Trophoblast cell (in vitro differentiated cells and primary cell): ENCODE measurements around the gene ITSN2.

Experiments used
- DNase-seq, 2 donors: peaks; one replicate each; pipeline ENCODE4 v3.0.0-alpha.2; 2016
- H2AFZ ChIP-seq: 2 replicates; pipeline ENCODE4 v1.6.1; 2013; ENCODE audit warnings: low read length, moderate library complexity, mild to moderate bottlenecking; ENCODE audit not compliant: insufficient read depth, poor library complexity
- H2AK5ac ChIP-seq: 2 replicates; pipeline ENCODE4 v1.6.1; 2013; ENCODE audit warnings: mild to moderate bottlenecking, low read length
- H2BK120ac ChIP-seq: 2 replicates; pipeline ENCODE4 v1.6.1; 2013; ENCODE audit warnings: low read length, mild to moderate bottlenecking, moderate library complexity; ENCODE audit not compliant: insufficient read depth, poor library complexity
- H2BK12ac ChIP-seq: 2 replicates; pipeline ENCODE4 v1.6.1; 2013; ENCODE audit warnings: mild to moderate bottlenecking, low read length, moderate library complexity
- H2BK5ac ChIP-seq: 2 replicates; pipeline ENCODE4 v1.6.1; 2013; ENCODE audit warnings: low read length, low read depth, moderate library complexity, mild to moderate bottlenecking; ENCODE audit not compliant: poor library complexity
- H3K14ac ChIP-seq: 2 replicates; pipeline ENCODE4 v1.6.1; 2013; ENCODE audit warnings: mild to moderate bottlenecking, low read length
- H3K18ac ChIP-seq: 2 replicates; pipeline ENCODE4 v1.6.1; 2013; ENCODE audit warnings: mild to moderate bottlenecking, low read length
- H3K23ac ChIP-seq: 2 replicates; pipeline ENCODE4 v1.6.1; 2013; ENCODE audit warnings: low read length
- H3K27ac ChIP-seq: 2 replicates; pipeline ENCODE4 v1.5.1; 2013; ENCODE audit warnings: low read depth, mild to moderate bottlenecking, inconsistent platforms, low read length, moderate library complexity
- H3K27me3 ChIP-seq: 2 replicates; pipeline ENCODE4 v1.6.1; 2013; ENCODE audit warnings: inconsistent platforms, mild to moderate bottlenecking, low read length, moderate library complexity; ENCODE audit not compliant: insufficient read depth
- H3K36me3 ChIP-seq, 2 experiments: 1 replicate in 1 of 2; 2 replicates in 1 of 2; pipeline ENCODE4 v1.6.1; 2013; ENCODE audit warnings: low read length in 2 of 2, mild to moderate bottlenecking in 2 of 2, moderate library complexity in 1 of 2; ENCODE audit not compliant: insufficient read depth in 2 of 2, control insufficient read depth in 1 of 2
- H3K4ac ChIP-seq: 2 replicates; pipeline ENCODE4 v1.6.1; 2013; ENCODE audit warnings: low read depth, mild to moderate bottlenecking, low read length, moderate library complexity
- H3K4me1 ChIP-seq, 2 experiments: 1 replicate in 1 of 2; 2 replicates in 1 of 2; pipeline ENCODE4 v1.6.1; 2013; ENCODE audit warnings: low read length in 2 of 2, mild to moderate bottlenecking in 2 of 2, moderate library complexity in 1 of 2; ENCODE audit not compliant: insufficient read depth in 2 of 2, control insufficient read depth in 1 of 2
- H3K4me2 ChIP-seq: 2 replicates; pipeline ENCODE4 v1.6.1; 2013; ENCODE audit warnings: inconsistent platforms, mild to moderate bottlenecking, low read length, moderate library complexity
- H3K4me3 ChIP-seq: 2 replicates; pipeline ENCODE4 v1.5.1; 2013; ENCODE audit warnings: mild to moderate bottlenecking, low read depth, low read length, inconsistent platforms
- H3K79me1 ChIP-seq: one replicate; pipeline ENCODE4 v1.6.1; 2013; ENCODE audit warnings: low read length
- H3K79me2 ChIP-seq: 2 replicates; pipeline ENCODE4 v1.6.1; 2013; ENCODE audit warnings: low read length, mild to moderate bottlenecking; ENCODE audit not compliant: control insufficient read depth, insufficient read depth, poor library complexity
- H3K9ac ChIP-seq: 2 replicates; pipeline ENCODE4 v1.6.1; 2013; ENCODE audit warnings: mild to moderate bottlenecking, low read length
- H3K9me3 ChIP-seq: 2 replicates; pipeline ENCODE4 v1.6.1; 2013; ENCODE audit warnings: low read depth, mild to moderate bottlenecking, control low read depth, inconsistent platforms, low read length; ENCODE audit not compliant: insufficient read depth
- H4K12ac ChIP-seq: 2 replicates; pipeline ENCODE4 v1.6.1; 2013; ENCODE audit warnings: low read depth, mild to moderate bottlenecking, low read length, moderate library complexity
- H4K8ac ChIP-seq: 2 replicates; pipeline ENCODE4 v1.6.1; 2013; ENCODE audit warnings: low read depth, mild to moderate bottlenecking, low read length, moderate library complexity
- H4K91ac ChIP-seq: one replicate; pipeline ENCODE4 v1.6.1; 2013; ENCODE audit warnings: low read depth, mild to moderate bottlenecking, low read length, moderate library complexity
- WGBS: extraction: QIAGEN DNeasy Blood & Tissue Kit; methylation state at CpG from one replicate; pipeline ENCODE4 v1.1.7; 2013; ENCODE audit warnings: missing lambda C conversion rate; ENCODE audit not compliant: insufficient read length, insufficient coverage; ENCODE audit errors: extremely low coverage; 5-methylcytosine and 5-hydroxymethylcytosine counted together

Gene ITSN2

GRCh38 chr2:24183366-24184069, 176.8 kb downstream of the ITSN2 start:
- no peak overlapping the region for H3K4ac ChIP-seq
- no peak overlapping the region for H4K12ac ChIP-seq
- H3K23ac ChIP-seq, result no peak overlapping the region
- no peak overlapping the region for H2BK120ac ChIP-seq
- peaks cover 0 to 2% of the 10 kb centered on the region in 2 experiments for H3K4me1 ChIP-seq
- no peaks in the 10 kb centered on the region for H3K79me2 ChIP-seq
- H3K18ac ChIP-seq, result no peak overlapping the region
- H3K4me3 ChIP-seq, result no peak overlapping the region
- no peak overlapping the region for H2BK12ac ChIP-seq
- H3K27me3 ChIP-seq, result no peaks in the 10 kb centered on the region
- no peak overlapping the region for H2AK5ac ChIP-seq
- no peaks in the 10 kb centered on the region for H3K79me1 ChIP-seq
- no peak overlapping the region for H3K27ac ChIP-seq
- no peaks in the 10 kb centered on the region for H3K36me3 ChIP-seq
- no peak overlapping the region for H3K4me2 ChIP-seq
- H3K9me3 ChIP-seq, result no peaks in the 10 kb centered on the region
- no peak overlapping the region for H3K9ac ChIP-seq
- H4K8ac ChIP-seq, result no peak overlapping the region
- no peak overlapping the region for H3K14ac ChIP-seq
- H2AFZ ChIP-seq, result no peak overlapping the region
- no peak overlapping the region for H4K91ac ChIP-seq
- no peak for DNase-seq
- WGBS, result no CpG with 5 or more reads among the region's 6 CpGs
- H2BK5ac ChIP-seq, result no peak overlapping the region

DNA sequence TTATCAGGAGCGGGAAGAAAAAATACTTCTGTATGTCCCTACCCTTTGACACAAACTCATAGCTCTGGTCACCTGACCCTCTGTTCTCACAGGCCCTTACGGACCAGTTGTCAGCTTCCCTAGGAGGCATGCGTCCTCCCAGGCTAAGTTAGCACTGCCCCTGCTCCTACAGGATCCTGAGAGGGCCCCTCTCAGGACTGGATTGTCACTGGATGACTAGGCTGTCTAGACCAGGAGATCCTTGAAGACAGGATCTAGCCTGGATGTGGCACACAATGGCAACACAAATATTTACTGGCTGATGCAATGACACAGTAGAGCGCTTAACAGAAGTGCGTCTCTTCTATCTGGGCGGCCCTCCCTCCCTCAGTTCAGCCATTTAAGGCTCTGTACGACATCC, 177.8 kb downstream of the ITSN2 start:
- Histone ChIP-seq H3K9me3 (no peaks in the 10 kb centered on the region), H3K79me2 (no peaks in the 10 kb centered on the region), H3K4me3 (no peak overlapping the region), H3K4me2 (no peak overlapping the region), H2AK5ac (no peak overlapping the region), H3K27ac (no peak overlapping the region), H3K36me3 (no peaks in the 10 kb centered on the region), H3K4ac (no peak overlapping the region), H3K18ac (no peak overlapping the region), H3K23ac (no peak overlapping the region), H4K12ac (no peak overlapping the region), H2AFZ (no peak overlapping the region), H3K14ac (no peak overlapping the region), H4K91ac (no peak overlapping the region), H4K8ac (no peak overlapping the region), H3K9ac (no peak overlapping the region), H2BK12ac (no peak overlapping the region), H3K27me3 (no peaks in the 10 kb centered on the region), H3K4me1 (peaks cover 0 to 2% of the 10 kb centered on the region in 2 experiments), H2BK120ac (no peak overlapping the region), H2BK5ac (no peak overlapping the region), H3K79me1 (no peaks in the 10 kb centered on the region)
- no peak for DNase-seq
- WGBS, result no CpG with 5 or more reads among the region's 7 CpGs

- H3K9me3 ChIP-seq, result no peaks in the 10 kb centered on the region
- no peak for DNase-seq
- no peaks in the 10 kb centered on the region for H3K79me1 ChIP-seq
- H3K4me2 ChIP-seq, result no peak overlapping the region
- H3K4ac ChIP-seq, result no peak overlapping the region
- no peak overlapping the region for H3K27ac ChIP-seq
- H4K91ac ChIP-seq, result no peak overlapping the region
- H3K9ac ChIP-seq, result no peak overlapping the region
- no peak overlapping the region for H3K23ac ChIP-seq
- no peak overlapping the region for H2BK120ac ChIP-seq
- H2BK5ac ChIP-seq, result no peak overlapping the region
- H3K36me3 ChIP-seq, result no peaks in the 10 kb centered on the region
- no peak overlapping the region for H3K14ac ChIP-seq
- H3K4me1 ChIP-seq, result peaks cover 0 to 2% of the 10 kb centered on the region in 2 experiments
- H2AFZ ChIP-seq, result no peak overlapping the region
- no peak overlapping the region for H4K8ac ChIP-seq
- no peaks in the 10 kb centered on the region for H3K27me3 ChIP-seq
- no peak overlapping the region for H2BK12ac ChIP-seq
- H2AK5ac ChIP-seq, result no peak overlapping the region
- no peak overlapping the region for H4K12ac ChIP-seq
- H3K18ac ChIP-seq, result no peak overlapping the region
- WGBS, result no CpG with 5 or more reads among the region's 6 CpGs
- no peak overlapping the region for H3K4me3 ChIP-seq
- H3K79me2 ChIP-seq, result no peaks in the 10 kb centered on the region
Observed at GRCh38 chr2:24181849-24182248, 178.5 kb downstream of the ITSN2 start.

DNA sequence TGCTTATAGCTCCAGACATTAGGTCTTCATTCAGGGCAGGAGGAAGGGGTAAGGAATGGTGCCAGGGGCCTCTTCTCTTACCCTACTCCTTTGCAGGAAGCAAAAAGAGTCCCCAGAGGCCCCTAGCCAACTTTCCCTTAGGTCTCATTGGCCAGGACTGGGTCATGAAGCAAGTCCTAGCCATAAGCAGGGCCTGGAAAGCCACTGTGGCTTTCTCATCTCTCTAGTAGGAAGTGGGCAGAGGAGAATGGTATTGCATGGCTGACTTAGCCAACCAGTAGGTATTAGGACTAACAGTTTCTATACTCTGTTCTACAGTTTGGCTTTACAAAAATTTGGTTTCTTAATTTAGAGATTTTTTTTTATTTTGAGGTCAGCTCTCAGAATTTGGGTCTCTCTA, 180.7 kb downstream of the ITSN2 start:
- H3K27ac ChIP-seq, result no peak overlapping the region
- H3K27me3 ChIP-seq, result no peaks in the 10 kb centered on the region
- H2BK120ac ChIP-seq, result no peak overlapping the region
- no peak overlapping the region for H3K4me2 ChIP-seq
- no peak overlapping the region for H3K18ac ChIP-seq
- H3K14ac ChIP-seq, result no peak overlapping the region
- H3K4me3 ChIP-seq, result no peak overlapping the region
- DNase-seq, result no peak
- H3K4ac ChIP-seq, result no peak overlapping the region
- no peak overlapping the region for H2AK5ac ChIP-seq
- no peak overlapping the region for H4K91ac ChIP-seq
- no peaks in the 10 kb centered on the region for H3K9me3 ChIP-seq
- no peak overlapping the region for H2AFZ ChIP-seq
- no peak overlapping the region for H4K12ac ChIP-seq
- no peaks in the 10 kb centered on the region for H3K79me2 ChIP-seq
- H3K79me1 ChIP-seq, result no peaks in the 10 kb centered on the region
- H3K23ac ChIP-seq, result no peak overlapping the region
- H3K36me3 ChIP-seq, result no peaks in the 10 kb centered on the region
- peaks cover 0 to 2% of the 10 kb centered on the region in 2 experiments for H3K4me1 ChIP-seq
- H4K8ac ChIP-seq, result no peak overlapping the region
- H3K9ac ChIP-seq, result no peak overlapping the region
- no peak overlapping the region for H2BK5ac ChIP-seq
- no peak overlapping the region for H2BK12ac ChIP-seq
